Liver (tissue), 3 donors: ENCODE measurements around the gene SPRN.

Experiments
- FOXA1 ChIP-seq: IDR thresholded peaks from 2 replicates; pipeline ENCODE4 v1.6.1; 2016; ENCODE audit warnings: antibody characterized with exemption
- MAX ChIP-seq: IDR thresholded peaks from 2 replicates; pipeline ENCODE4 v1.6.1; 2016; ENCODE audit warnings: antibody characterized with exemption
- RAD21 ChIP-seq, 2 donors: IDR thresholded peaks; 2 replicates each; pipeline ENCODE4 v1.6.1; 2016; ENCODE audit warnings: antibody characterized with exemption in 2 of 2, mild to moderate bottlenecking in 2 of 2
- SP1 ChIP-seq: IDR thresholded peaks from 2 replicates; pipeline ENCODE4 v1.6.1; 2018; ENCODE audit warnings: antibody characterized with exemption, mild to moderate bottlenecking
- YY1 ChIP-seq: IDR thresholded peaks from 2 replicates; pipeline ENCODE4 v1.6.1; 2016; ENCODE audit warnings: antibody characterized with exemption, mild to moderate bottlenecking
- TF ChIP-seq, protein P1 (sequence below): fragments of 150-350 bp; IDR thresholded peaks from 2 replicates; pipeline ENCODE4 v1.5.1; 2017; ENCODE audit warnings: improper control_type of control experiment, low read depth, low read length; ENCODE audit not compliant: missing input control
- donor health status: healthy.
- donor health status: healthy.

- TF ChIP-seq RAD21 (IDR thresholded peaks at IDR 0.05), result no peak
- no peak for TF ChIP-seq MAX
- TF ChIP-seq, protein P1, sequence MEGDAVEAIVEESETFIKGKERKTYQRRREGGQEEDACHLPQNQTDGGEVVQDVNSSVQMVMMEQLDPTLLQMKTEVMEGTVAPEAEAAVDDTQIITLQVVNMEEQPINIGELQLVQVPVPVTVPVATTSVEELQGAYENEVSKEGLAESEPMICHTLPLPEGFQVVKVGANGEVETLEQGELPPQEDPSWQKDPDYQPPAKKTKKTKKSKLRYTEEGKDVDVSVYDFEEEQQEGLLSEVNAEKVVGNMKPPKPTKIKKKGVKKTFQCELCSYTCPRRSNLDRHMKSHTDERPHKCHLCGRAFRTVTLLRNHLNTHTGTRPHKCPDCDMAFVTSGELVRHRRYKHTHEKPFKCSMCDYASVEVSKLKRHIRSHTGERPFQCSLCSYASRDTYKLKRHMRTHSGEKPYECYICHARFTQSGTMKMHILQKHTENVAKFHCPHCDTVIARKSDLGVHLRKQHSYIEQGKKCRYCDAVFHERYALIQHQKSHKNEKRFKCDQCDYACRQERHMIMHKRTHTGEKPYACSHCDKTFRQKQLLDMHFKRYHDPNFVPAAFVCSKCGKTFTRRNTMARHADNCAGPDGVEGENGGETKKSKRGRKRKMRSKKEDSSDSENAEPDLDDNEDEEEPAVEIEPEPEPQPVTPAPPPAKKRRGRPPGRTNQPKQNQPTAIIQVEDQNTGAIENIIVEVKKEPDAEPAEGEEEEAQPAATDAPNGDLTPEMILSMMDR, result no peak
- no peak for TF ChIP-seq FOXA1
- TF ChIP-seq YY1, result no peak
- TF ChIP-seq SP1, result no peak
Measured at GRCh38 chr10:133462512-133463305, 38.3 kb upstream of the SPRN start.
